ENCODE measurements around the gene ABCA4.

Gene ABCA4

GRCh38 chr1:94126651-94127050 is 5.7 kb upstream of the ABCA4 start:
- Histone ChIP-seq H3K36me3 (ENCODE audit: insufficient read depth, low read length) (no peaks in the 10 kb centered on the region), H3K9me3 (ENCODE audit: low read depth, low read length) (no peaks in the 10 kb centered on the region), H3K4me3 (no peak overlapping the region), H3K27ac (no peak overlapping the region), H3K9ac (ENCODE audit: insufficient read length) (no peak overlapping the region)
- DNase-seq (ENCODE audit: low read depth, low spot score) = no peak
- TF ChIP-seq FOXP2 (optimal IDR thresholded peaks at IDR 0.05; ENCODE audit: control extremely low read depth, extremely low read length, insufficient read depth) = no peak
- no peak for TF ChIP-seq POLR2AphosphoS5 (IDR thresholded peaks at IDR 0.05; ENCODE audit: borderline replicate concordance, low read depth, low read length)

DNA sequence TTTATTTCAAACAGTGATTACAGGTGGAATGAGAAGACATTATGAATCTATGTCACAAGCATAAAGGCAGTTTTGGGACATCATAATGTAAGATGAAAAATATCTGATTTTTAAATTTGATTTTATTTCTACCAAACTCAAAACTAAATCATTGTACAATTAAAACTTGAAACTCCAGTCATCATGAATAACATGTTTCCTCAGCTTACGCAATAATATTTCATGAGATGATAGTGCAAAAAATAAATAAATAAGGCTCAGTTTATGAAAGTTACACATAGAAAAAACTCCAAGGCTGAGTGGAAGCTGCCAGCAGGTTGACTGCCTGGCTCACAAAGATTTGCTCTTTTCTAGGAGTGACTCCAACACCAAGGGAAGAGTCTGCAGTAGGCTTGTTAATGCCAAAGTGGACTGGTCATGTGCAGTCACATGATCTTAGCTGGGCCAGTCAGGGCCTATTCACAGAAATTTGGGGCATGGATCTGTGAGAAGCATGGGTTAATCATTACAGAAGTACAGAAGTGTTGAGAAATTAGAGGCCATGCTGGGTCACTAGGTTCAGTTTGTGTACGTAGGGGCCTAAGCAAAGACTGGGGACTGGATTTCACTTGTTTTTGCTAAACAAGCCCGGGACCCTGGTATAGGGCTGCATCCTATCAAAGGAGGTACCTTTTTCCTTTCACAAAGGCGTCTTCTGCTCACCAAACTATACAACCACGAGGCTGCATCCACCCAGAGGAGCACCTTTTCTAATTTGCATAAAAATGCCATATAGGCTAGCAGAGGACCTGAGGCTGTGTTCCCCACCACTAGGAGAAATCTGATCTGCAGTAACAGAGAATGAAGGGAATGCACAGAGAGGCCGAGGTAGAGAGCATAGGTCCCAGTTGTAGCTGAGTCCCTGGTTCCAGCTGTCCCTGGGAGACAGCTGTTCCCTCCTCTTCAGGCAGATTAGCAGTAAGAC is 4.9 kb upstream of the ABCA4 start:
- H3K4me3 ChIP-seq = no peak overlapping the region
- no peak for DNase-seq (ENCODE audit: low read depth, low spot score)
- TF ChIP-seq EZH2 (IDR thresholded peaks at IDR 0.05) (no peak), POLR2AphosphoS5 (IDR thresholded peaks at IDR 0.05; ENCODE audit: borderline replicate concordance, low read depth, low read length) (no peak), FOXP2 (optimal IDR thresholded peaks at IDR 0.05; ENCODE audit: control extremely low read depth, extremely low read length, insufficient read depth) (no peak)
- H3K36me3 ChIP-seq (ENCODE audit: insufficient read depth, low read length) = no peaks in the 10 kb centered on the region
- no peak overlapping the region for H3K9ac ChIP-seq (ENCODE audit: insufficient read length)
- no peaks in the 10 kb centered on the region for H3K9me3 ChIP-seq (ENCODE audit: low read depth, low read length)
- no peak overlapping the region for H3K27ac ChIP-seq

DNA sequence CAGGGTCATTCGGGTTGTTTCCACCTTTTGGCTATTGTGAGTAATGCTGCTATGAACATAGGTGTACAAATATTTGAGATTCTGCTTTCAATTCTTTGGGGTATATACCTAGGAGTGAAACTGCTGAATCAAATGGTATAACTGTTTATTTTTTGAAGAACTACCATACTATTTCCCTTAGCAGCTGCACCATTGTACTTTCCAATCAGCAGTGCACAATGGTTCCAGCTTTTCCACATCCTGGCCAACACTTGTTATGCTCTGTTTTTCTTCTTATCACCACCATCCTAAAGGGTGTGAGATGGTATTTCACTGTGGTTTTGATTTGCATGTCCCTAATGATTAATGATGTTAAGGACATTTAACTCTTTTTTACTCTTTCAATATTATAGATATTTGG is 3.6 kb upstream of the ABCA4 start:
- TF ChIP-seq POLR2AphosphoS5 (IDR thresholded peaks at IDR 0.05; ENCODE audit: borderline replicate concordance, low read depth, low read length) = no peak
- no peak for TF ChIP-seq FOXP2 (optimal IDR thresholded peaks at IDR 0.05; ENCODE audit: control extremely low read depth, extremely low read length, insufficient read depth)
- no peak for TF ChIP-seq EZH2 (IDR thresholded peaks at IDR 0.05)
- no peak for DNase-seq (ENCODE audit: low read depth, low spot score)
- H3K9ac ChIP-seq (ENCODE audit: insufficient read length) = no peak overlapping the region
- H3K4me3 ChIP-seq = no peak overlapping the region
- H3K36me3 ChIP-seq (ENCODE audit: insufficient read depth, low read length) = no peaks in the 10 kb centered on the region
- no peaks in the 10 kb centered on the region for H3K9me3 ChIP-seq (ENCODE audit: low read depth, low read length)
- no peak overlapping the region for H3K27ac ChIP-seq

- no peak overlapping the region for H3K9ac ChIP-seq (ENCODE audit: insufficient read length)
- no peaks in the 10 kb centered on the region for H3K9me3 ChIP-seq (ENCODE audit: low read depth, low read length)
- H3K36me3 ChIP-seq (ENCODE audit: insufficient read depth, low read length) = no peaks in the 10 kb centered on the region
- DNase-seq (ENCODE audit: low read depth, low spot score) = no peak
- TF ChIP-seq EZH2 (IDR thresholded peaks at IDR 0.05) (no peak), POLR2AphosphoS5 (IDR thresholded peaks at IDR 0.05; ENCODE audit: borderline replicate concordance, low read depth, low read length) (no peak), FOXP2 (optimal IDR thresholded peaks at IDR 0.05; ENCODE audit: control extremely low read depth, extremely low read length, insufficient read depth) (no peak)
- H3K27ac ChIP-seq = no peak overlapping the region
- H3K4me3 ChIP-seq = no peak overlapping the region
Measured at GRCh38 chr1:94122201-94122970, 1.4 kb upstream of the ABCA4 start.

GRCh38 chr1:94121411-94121821 is 468 bp upstream of the ABCA4 start:
- no peak for DNase-seq (ENCODE audit: low read depth, low spot score)
- no peak overlapping the region for H3K4me3 ChIP-seq
- H3K27ac ChIP-seq = no peak overlapping the region
- TF ChIP-seq EZH2 (IDR thresholded peaks at IDR 0.05) (no peak), FOXP2 (optimal IDR thresholded peaks at IDR 0.05; ENCODE audit: control extremely low read depth, extremely low read length, insufficient read depth) (no peak), POLR2AphosphoS5 (IDR thresholded peaks at IDR 0.05; ENCODE audit: borderline replicate concordance, low read depth, low read length) (no peak)
- no peaks in the 10 kb centered on the region for H3K36me3 ChIP-seq (ENCODE audit: insufficient read depth, low read length)
- no peaks in the 10 kb centered on the region for H3K9me3 ChIP-seq (ENCODE audit: low read depth, low read length)
- no peak overlapping the region for H3K9ac ChIP-seq (ENCODE audit: insufficient read length)

- Histone ChIP-seq H3K27ac (peak overlapping the region; percentile 71), H3K9ac (ENCODE audit: insufficient read length) (no peak overlapping the region), H3K36me3 (ENCODE audit: insufficient read depth, low read length) (no peaks in the 10 kb centered on the region), H3K9me3 (ENCODE audit: low read depth, low read length) (no peaks in the 10 kb centered on the region), H3K4me3 (peak overlapping the region; percentile 57)
- DNase-seq (ENCODE audit: low read depth, low spot score) = no peak
- TF ChIP-seq FOXP2 (optimal IDR thresholded peaks at IDR 0.05; ENCODE audit: control extremely low read depth, extremely low read length, insufficient read depth) (no peak), POLR2AphosphoS5 (IDR thresholded peaks at IDR 0.05; ENCODE audit: borderline replicate concordance, low read depth, low read length) (no peak), EZH2 (IDR thresholded peaks at IDR 0.05) (no peak)
Measured at GRCh38 chr1:94120570-94120901, 412 bp downstream of the ABCA4 start.

DNA sequence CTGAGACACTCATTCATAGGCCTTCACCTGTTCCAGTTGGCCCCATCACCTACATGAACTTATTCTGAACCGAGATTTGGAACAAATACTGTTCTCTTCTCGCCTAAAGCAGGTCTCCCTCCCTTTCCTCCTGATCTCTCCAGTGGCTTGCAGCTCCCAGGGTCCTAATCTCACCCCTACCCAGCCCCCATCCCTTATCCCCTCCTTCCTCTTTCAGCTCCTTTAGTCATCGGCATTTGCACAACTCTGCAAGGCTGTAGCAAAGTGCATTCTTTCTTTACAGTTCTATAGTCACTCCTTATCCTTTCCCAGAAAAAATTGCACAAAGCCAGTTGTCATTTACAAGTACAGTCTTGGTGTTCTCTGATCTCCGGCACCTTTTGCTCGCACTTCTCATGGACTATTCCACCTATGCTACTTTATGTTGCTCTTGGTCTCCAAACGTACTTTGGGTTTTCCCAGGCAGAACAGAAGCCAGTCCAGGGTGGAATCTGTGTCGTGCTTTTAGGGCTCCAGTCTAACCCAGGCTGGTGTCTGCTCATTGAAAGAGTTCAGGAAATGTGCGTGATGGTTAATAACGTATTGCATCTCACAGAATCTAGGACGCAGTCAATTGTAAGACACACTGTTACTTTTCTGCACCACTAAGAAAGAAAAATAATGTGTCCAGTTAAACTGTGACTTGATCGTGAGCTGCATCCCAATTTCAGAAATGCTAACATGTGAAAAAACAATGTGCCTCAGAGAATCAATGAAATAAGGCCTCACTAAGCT is 965 bp downstream of the ABCA4 start:
- DNase-seq (ENCODE audit: low read depth, low spot score) = no peak
- H3K36me3 ChIP-seq (ENCODE audit: insufficient read depth, low read length) = no peaks in the 10 kb centered on the region
- no peaks in the 10 kb centered on the region for H3K9me3 ChIP-seq (ENCODE audit: low read depth, low read length)
- peak overlapping the region; percentile 57 for H3K4me3 ChIP-seq
- no peak overlapping the region for H3K9ac ChIP-seq (ENCODE audit: insufficient read length)
- TF ChIP-seq FOXP2 (optimal IDR thresholded peaks at IDR 0.05; ENCODE audit: control extremely low read depth, extremely low read length, insufficient read depth) (no peak), EZH2 (IDR thresholded peaks at IDR 0.05) (no peak), POLR2AphosphoS5 (IDR thresholded peaks at IDR 0.05; ENCODE audit: borderline replicate concordance, low read depth, low read length) (no peak)
- peak overlapping the region; percentile 71 for H3K27ac ChIP-seq

- DNase-seq (ENCODE audit: low read depth, low spot score) = no peak
- TF ChIP-seq FOXP2 (optimal IDR thresholded peaks at IDR 0.05; ENCODE audit: control extremely low read depth, extremely low read length, insufficient read depth) = no peak
- TF ChIP-seq POLR2AphosphoS5 (IDR thresholded peaks at IDR 0.05; ENCODE audit: borderline replicate concordance, low read depth, low read length) = no peak
- TF ChIP-seq EZH2 (IDR thresholded peaks at IDR 0.05) = no peak
- peak overlapping the region; percentile 97; the same call in 1 of the 2 replicates for H3K27ac ChIP-seq
Measured at GRCh38 chr1:94119306-94119705, 1.6 kb downstream of the ABCA4 start.

More at GRCh38 chr1:94119306-94119705, 1.6 kb downstream of the ABCA4 start:
- no peaks in the 10 kb centered on the region for H3K36me3 ChIP-seq (ENCODE audit: insufficient read depth, low read length)
- no peak overlapping the region for H3K9ac ChIP-seq (ENCODE audit: insufficient read length)
- no peaks in the 10 kb centered on the region for H3K9me3 ChIP-seq (ENCODE audit: low read depth, low read length)
- H3K4me3 ChIP-seq = no peak overlapping the region

All from SK-N-MC (cell line).